EH (cell line): ENCODE data around the gene DGKB.

Experiments
- DNase-seq: peaks from one replicate; pipeline ENCODE4 v3.0.0-alpha.2; 2015; ENCODE audit warnings: low read depth

DGKB gene

DNA sequence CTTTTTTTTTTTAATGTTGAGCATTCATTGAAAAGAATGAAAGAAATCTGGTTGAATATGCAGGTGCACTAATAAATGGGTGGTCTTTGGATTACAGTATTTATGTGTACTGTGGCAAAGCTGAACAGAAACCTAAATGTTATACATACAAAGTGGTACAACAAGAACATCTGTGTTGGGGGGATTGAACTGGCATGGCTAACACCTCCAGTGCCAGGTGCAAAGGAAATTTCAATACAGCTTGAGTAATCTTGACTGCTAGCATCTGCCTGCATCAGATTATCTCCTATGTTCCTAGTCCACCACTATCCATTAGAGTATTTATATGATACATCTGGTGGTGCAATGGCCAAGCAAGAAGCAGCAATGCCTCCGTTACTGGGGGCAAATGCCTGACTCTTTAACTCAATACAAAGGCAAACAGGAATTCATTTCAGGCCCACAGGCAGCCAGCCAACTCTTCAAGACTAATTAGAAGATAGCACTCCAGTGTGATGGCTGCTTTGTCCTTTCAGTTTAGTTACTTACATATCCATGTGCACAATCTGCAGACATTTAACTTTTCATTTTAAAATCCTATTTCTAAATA lies 692.6 kb downstream of the DGKB start:
- no peak for DNase-seq

DNA sequence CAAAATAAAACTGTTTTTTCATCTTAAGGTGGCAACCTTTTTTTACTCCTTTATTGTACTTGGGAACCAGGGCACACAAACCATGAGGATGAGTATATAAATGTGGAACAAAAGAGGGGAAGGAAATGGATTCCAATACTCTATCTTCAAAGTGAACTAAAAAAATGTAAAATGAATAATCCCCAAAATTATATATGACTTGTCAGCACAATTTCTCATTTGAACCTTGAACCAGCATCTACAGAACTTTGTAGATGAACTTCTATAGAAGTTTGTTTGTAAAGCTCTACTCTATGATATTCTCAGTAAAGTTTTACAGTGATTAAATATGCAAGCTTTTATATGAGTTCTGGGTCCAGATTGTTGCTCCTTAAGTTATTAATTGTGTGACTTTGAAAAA lies 694.8 kb downstream of the DGKB start:
- DNase-seq: no peak

DNA sequence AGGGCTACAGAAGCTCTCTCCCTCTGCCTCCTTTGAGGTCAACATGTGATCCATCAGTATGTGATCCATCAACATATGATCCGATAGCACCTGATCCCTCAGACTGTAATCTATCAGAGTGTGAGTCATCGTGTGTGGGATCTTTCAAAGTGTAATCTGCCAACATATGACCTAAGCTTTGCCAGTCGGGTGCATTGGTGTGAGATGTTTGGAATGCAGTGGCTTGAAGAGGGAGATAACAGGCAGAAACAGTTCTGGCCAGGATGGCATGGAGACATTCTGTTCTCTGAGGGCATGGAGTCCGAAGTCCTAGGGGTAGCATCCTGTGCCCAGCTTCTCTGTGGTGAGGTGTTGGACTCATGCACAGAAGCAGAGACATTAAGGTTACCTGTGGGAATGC lies 695.4 kb downstream of the DGKB start:
- DNase-seq: no peak

DNA sequence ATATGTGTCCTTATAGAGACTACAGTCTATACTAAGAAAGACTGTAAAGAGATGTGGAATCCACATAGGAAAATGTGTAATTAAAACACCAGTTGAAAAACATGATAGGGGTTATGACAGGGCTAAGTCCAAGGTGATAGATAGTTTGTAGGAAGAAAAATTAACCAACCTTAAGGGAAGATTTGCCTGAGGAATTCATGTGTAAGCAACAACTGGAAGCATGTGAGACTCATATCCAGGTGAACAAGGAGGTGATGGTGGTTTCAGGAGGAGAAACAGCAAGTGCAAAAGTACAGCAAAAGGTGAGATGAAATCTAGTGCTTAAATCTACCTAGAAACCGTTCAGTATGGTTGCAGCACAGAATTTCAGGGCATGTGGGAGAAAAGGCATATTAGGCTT lies 696.4 kb downstream of the DGKB start:
- DNase-seq: no peak

GRCh38 chr7:14201353-14201752 lies 701.2 kb downstream of the DGKB start:
- DNase-seq: no peak

GRCh38 chr7:14199336-14199735 lies 703.2 kb downstream of the DGKB start:
- DNase-seq: no peak

- no peak for DNase-seq
These were observed 705.3 kb downstream of the DGKB start for GRCh38 chr7:14197280-14197679.

- DNase-seq: no peak
These were observed 706.0 kb downstream of the DGKB start for GRCh38 chr7:14196555-14196954.

- DNase-seq: no peak
These were observed 706.7 kb downstream of the DGKB start for GRCh38 chr7:14195871-14196270.

DNA sequence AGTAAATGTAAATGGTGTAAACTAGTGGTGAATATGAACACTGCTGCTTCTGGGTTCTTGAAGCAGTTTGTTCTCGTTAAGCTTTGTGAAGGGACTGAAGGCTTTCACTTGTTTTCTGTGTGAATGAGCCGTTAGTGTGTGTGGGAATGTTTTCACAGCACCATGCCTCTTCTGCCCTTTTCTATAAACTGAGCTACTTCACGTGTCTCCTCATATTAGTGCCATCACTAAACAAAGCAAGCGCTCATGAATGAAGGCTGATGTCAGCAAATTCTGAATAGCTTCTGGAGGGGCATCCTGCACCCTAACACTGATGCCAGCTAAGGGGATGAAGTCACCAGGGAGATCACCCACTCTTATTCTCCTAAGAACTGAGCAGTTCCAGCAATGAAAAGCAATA lies 707.5 kb downstream of the DGKB start:
- no peak for DNase-seq

GRCh38 chr7:14191686-14192098 lies 710.9 kb downstream of the DGKB start:
- DNase-seq: no peak

GRCh38 chr7:14184292-14184864 lies 718.2 kb downstream of the DGKB start:
- DNase-seq: no peak

DNA sequence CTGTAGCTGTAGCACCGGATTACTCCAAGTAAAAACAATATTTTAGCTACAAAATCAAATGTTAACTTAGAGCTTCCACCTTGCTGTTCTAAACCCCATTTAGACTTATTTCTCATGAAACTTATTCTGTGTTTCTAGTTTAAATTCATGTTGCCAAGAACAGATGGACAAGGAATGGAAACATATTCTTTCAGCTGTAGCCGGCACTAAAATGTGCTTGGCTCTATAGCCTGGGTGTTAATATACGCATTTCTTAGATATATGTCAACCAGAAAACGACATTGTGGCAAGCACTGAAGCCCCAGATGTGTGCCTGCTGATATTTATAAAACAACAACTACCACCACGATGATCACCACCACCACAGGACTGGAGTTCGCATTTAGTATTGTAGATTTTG lies 722.8 kb downstream of the DGKB start:
- no peak for DNase-seq

GRCh38 chr7:14177876-14178275 lies 724.7 kb downstream of the DGKB start:
- DNase-seq: no peak

DNA sequence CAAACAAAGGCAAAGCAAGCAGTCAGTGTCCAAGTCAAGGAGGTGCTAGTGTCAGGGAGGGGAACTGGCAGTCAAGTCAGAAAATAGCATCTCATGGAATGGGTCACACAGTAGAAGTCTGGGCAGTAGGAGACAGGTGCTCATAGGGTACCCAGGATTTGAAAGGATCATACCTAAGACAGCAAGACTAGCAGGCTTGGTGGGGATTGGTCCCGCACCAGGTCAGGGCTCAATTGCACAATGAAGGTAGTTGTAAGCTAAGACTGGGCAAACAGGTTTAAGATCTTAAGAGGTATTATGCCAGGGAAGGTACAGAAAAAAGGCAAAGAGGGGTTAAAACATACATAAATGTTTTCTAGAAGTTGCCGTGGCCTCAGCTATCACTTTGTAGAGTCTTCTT lies 731.7 kb downstream of the DGKB start:
- no peak for DNase-seq

DNA sequence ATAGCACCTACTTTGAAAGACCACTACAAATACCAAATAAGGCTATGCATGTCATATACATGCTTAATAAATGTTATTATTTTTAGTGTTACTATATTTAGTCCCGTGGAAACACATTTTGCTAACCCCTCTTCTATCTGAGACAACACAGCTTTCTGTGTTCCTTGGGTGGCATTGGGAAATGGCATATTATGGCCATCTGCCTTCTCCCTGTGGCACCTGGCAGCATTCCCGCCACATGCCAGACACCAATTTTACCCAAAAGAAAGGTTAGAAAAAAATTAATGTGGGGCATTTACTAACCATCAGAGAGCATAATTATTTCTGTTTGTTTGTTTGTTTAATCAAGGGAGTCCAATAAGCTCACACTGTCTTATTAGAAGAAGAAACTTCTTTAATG lies 744.4 kb downstream of the DGKB start:
- DNase-seq: no peak

- DNase-seq: no peak
These were observed 746.1 kb downstream of the DGKB start for GRCh38 chr7:14156436-14156835.

DNA sequence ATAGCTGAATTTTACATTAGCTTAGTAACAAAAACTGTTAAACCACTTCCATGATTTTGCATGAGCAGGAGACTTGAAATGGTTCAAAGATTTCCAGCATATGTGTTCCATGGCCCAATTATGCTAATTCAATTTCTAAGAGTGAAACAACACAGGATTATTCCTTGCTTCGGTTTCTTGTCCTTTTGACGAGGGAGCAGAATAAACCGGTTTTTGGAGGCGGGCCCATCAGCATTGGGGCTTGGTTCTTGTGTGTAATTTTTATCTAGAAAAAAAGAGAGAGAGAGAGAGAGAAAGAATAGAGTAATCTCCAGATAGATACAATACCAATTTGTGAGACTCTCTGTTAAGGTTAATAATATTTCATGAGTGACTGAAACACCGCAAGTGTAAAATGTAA lies 753.6 kb downstream of the DGKB start:
- DNase-seq: no peak

DNA sequence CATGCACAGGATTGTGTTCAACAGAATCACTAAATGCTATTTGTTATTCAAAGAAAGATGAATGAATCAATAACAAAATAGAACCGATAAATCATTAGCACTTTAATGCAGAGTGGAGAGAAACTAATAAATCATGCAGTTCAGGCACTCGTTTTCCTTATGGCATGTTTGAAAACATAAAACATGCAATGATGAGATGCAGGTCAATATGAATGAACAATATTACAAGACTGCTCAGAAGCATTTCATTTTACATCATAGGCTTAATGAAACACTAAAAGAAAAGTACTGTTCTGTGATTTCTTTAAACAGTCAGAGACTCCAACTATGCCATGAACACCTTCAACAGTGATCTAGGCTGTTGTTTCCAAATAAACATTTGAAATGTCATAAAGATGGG lies 755.0 kb downstream of the DGKB start:
- no peak for DNase-seq

- no peak for DNase-seq
These were observed 758.0 kb downstream of the DGKB start for GRCh38 chr7:14144538-14144937.

- DNase-seq: no peak
These were observed 758.4 kb downstream of the DGKB start for GRCh38 chr7:14144109-14144508.

DNA sequence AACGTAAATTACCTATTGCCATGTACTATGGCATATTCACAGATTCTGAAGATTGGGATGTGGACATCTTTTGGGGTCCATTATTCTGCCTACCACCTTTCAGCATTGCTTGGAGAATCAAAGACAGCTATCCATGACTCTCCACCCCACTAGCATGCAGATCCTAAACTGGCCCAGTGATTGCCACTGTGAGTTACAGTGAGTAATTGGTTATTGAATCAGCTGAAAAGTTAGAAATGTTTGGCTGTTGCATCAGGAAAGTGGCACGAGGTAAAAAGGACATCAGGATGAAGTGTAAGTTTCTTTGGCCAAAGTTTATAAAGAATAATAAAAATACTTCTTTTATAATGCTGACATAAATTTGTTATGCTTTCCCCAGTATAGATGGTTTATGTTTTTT lies 764.9 kb downstream of the DGKB start:
- no peak for DNase-seq

- no peak for DNase-seq
These were observed 768.8 kb downstream of the DGKB start for GRCh38 chr7:14133752-14134151.

- no peak for DNase-seq
These were observed 776.6 kb downstream of the DGKB start for GRCh38 chr7:14125998-14126397.

- no peak for DNase-seq
These were observed 777.8 kb downstream of the DGKB start for GRCh38 chr7:14124716-14125115.
